HG02759 (cell line): Measurements from ENCODE around the gene NAT9.

Source experiments
- ATAC-seq: cut with Tn5 transposase; IDR thresholded peaks from one replicate; pipeline ENCODE4 v1.9.1; 2021; ENCODE audit warnings: mild to moderate bottlenecking, moderate library complexity; ENCODE audit not compliant: unreplicated experiment

Gene NAT9

DNA sequence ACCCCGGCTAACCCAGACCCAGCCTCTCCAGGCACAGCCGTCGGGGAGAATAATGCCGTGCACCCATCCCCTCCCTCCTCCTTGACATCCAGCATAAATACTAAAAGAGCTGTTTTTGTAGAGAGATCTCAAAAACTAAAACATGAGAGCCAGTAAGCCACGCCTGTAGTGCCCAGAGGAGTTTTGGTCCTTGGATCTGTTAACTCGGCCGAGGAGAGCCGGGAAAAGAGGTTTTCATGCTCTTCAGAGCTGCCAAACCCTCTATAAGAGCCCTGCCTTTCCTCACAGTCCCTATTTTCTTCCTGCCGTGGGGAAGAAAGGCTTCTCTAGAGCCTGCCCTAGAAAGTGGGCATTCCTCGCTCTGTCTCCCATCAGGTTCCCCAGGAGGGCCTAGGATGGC, 30.2 kb upstream of the NAT9 start:
- ATAC-seq, result no peak

- ATAC-seq, result no peak
These were observed 29.4 kb upstream of the NAT9 start for GRCh38 chr17:74805591-74805991.

GRCh38 chr17:74804683-74805082, 28.5 kb upstream of the NAT9 start:
- no peak for ATAC-seq

GRCh38 chr17:74803971-74804370, 27.8 kb upstream of the NAT9 start:
- no peak for ATAC-seq

DNA sequence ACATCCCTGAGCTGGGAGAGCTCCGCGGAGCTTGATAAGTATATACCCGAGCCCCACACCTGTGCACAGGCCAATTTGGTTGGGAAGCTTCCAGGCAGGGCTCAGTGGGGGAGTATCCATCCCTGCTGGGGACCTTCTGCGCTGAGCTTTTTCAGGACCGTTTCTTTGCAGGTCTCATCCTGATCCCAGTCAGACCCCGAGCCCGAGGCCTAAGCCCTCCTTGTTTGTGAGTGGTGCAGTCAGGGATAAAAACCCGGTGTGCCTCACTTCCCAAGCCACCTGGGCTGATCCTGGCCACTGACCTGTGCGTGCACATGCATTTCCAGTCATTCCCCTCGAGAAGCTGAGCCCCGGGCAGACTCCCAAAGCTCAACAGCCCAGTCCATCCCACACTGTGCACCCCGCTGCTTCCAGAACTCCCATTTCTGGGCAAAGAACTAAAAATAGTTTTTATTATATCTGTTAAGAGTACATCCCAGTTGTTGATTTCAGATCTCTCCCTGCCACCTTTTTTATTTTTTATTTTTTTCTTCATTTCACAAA, 27.3 kb upstream of the NAT9 start:
- ATAC-seq, result no peak

GRCh38 chr17:74801896-74802295, 25.8 kb upstream of the NAT9 start:
- no peak for ATAC-seq

DNA sequence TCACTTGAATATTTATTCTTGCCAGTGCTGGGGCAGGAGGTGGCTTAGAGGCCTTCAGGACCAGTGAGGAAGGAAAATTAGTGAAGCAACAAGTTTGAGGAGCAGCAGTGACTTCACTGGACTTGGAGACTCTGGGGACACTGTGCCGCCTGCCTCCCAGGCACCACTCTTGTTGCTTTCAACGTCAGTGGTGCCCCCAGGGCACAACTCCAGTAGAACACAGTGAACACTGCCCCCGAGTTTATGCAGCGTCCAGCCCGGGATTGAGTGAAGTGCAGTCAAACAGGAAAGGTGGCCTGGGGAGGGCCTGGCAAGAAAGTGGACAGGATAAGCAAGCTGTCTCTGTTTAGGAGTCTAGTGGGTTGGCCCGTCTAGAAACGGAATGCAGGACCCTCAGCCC, 24.4 kb upstream of the NAT9 start:
- ATAC-seq, result no peak

DNA sequence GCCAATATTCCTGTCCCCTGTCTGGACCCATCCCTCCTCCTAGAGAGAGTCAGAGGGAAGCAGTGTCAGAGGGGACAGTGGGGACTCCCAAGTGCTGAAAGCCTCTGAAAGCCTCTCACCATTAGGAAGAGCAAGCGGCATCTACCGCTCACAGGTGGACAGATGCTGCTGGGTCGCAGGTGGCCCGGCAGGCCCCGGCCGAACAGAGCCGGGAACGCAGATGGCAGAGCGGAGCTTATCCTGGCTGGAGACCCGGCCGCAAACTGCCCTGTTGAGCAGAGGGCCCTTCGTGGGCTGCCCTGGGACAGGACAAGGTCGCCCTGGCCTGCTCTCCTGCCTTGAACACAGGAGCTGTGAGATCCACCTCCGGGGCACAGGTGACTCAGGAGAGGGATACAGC, 23.0 kb upstream of the NAT9 start:
- ATAC-seq, result no peak

GRCh38 chr17:74798239-74798707, 22.1 kb upstream of the NAT9 start:
- no peak for ATAC-seq

GRCh38 chr17:74797824-74798223, 21.7 kb upstream of the NAT9 start:
- ATAC-seq, result no peak

- no peak for ATAC-seq
These were observed 20.7 kb upstream of the NAT9 start for GRCh38 chr17:74796866-74797265.

DNA sequence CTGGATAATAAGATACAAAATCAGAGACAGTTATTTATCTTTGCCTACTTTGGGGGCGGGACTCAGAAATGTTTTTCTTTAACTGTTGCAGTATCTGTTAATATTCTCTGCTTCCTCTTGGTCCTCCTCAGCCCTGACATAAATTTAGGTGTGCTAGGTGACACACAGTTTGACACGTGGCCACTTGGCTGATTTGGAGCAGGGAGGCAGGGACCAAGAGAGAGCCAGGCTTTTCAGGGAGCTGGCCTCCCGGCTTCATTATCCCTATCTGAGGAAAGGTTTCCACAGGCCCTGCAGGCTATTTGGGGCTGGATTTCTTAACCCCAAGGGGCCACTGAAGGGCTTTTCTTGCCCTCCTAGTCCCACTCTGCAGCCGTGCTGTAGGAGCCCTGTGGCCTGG, 20.1 kb upstream of the NAT9 start:
- ATAC-seq, result no peak

- ATAC-seq, result no peak
These were observed 19.3 kb upstream of the NAT9 start for GRCh38 chr17:74795327-74796020.

GRCh38 chr17:74792586-74793105, 16.5 kb upstream of the NAT9 start:
- ATAC-seq, result no peak

DNA sequence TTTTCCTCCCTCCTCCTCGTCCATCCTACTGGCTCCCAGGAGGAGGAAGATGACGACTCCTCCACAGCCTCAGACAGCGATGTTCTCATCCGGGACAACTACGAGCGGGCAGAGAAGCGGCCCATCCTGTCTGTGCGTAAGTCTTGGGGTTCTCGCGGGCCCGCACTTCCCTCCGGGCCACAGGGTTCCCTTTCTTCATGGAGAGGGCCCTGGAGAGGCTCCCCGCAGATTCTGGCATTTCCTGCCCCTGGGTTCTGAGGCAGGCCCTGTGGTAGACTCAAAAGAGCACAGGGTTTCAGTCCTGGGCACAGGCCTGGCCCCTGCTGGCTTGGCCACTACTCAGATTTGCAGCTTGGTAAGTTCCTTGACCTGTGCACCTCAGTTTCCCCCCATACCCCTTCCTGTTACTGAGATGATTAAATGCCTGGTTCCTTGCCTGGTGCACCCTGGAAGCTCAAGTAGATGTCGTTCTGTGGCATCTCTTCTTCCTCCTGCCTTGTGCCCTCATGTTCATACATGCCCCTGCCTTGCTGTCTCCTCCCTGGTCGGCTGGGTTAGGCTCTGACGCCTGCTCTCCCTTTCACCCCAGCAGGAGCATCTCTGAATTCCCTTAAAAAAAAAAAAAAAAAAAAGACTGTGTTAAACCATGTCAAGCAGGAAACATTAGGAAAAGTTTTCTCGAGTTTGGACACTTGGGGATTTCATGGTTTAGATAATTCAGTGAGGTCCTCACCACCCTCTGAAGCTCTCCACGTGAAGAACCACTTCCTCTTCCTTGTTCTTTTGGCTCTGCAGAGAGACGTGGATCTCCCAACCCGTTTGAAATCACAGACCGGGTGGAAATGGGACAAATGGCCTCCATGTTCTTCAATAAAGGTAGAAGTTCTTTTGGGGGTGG, 14.3 kb upstream of the NAT9 start:
- no peak for ATAC-seq

- no peak for ATAC-seq
These were observed 10.4 kb upstream of the NAT9 start for GRCh38 chr17:74786431-74787055.

DNA sequence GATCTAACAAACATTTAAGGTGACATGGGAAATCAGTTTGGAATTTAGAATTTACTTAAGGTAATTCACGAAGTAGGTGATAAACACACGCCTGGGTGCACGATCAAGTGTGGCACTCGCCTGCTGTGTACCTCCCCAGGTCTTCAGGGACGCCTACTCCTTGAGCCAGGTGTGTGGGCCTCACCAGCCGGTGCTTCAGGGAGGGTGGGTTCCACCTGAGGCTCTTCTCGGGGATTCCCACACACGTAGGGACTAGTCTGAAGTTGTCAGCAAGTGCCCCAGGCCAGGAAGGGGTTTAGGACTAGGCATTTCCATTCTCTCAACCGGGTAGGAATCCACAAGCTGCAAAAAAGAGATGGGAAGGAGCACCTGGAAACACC, 9.8 kb upstream of the NAT9 start:
- no peak for ATAC-seq

- no peak for ATAC-seq
These were observed 9.2 kb upstream of the NAT9 start for GRCh38 chr17:74785096-74785980.

- ATAC-seq, result no peak
These were observed 8.1 kb upstream of the NAT9 start for GRCh38 chr17:74784125-74784810.

- no peak for ATAC-seq
These were observed 6.4 kb upstream of the NAT9 start for GRCh38 chr17:74782571-74782970.
